Spleen (tissue), 11 donors: ENCODE results near the gene CYP4Z1. TPM values are rescaled to one million over a fixed set of nuclear protein-coding genes. Genes with fewer than 3 reads are reported as not detected.
"Not testable (repeated sequence)": the region's sequence is repeated elsewhere in the genome, so short reads cannot be mapped to it uniquely, and the experiment has no call there.

Experiments
- DNase-seq: peaks from one replicate; pipeline ENCODE4 v3.0.0-alpha.2; 2020
- H3K27ac ChIP-seq, 8 donors: fragments of 200-600 bp; sonication (generic) in 7 of 8; 1 replicate in 4 of 8; 2 replicates in 4 of 8; pipeline versions ENCODE4 v1.5.0 to v1.8.0; 2016 to 2021; ENCODE audit warnings: inconsistent platforms in 4 of 8, mild to moderate bottlenecking in 4 of 8, moderate library complexity in 1 of 8
- H3K27me3 ChIP-seq, 7 donors: fragments of 200-600 bp; sonication (generic) in 6 of 7; replicated peaks in 1 of 7; 1 replicate in 4 of 7; 2 replicates in 3 of 7; pipeline versions ENCODE4 v1.5.0 to v1.8.0; 2016 to 2021; ENCODE audit warnings: inconsistent platforms in 3 of 7, mild to moderate bottlenecking in 1 of 7
- H3K36me3 ChIP-seq, 6 donors: fragments of 200-600 bp; sonication (generic) in 5 of 6; 1 replicate in 4 of 6; 2 replicates in 2 of 6; pipeline versions ENCODE4 v1.5.0 to v1.8.0; 2016 to 2021; ENCODE audit warnings: inconsistent platforms in 2 of 6
- H3K4me1 ChIP-seq, 6 donors: fragments of 200-600 bp; sonication (generic) in 5 of 6; 1 replicate in 3 of 6; 2 replicates in 3 of 6; pipeline versions ENCODE4 v1.5.0 to v1.8.0; 2016 to 2021; ENCODE audit warnings: inconsistent platforms in 3 of 6
- H3K4me3 ChIP-seq, 8 donors: fragments of 200-600 bp; sonication (generic) in 7 of 8; 1 replicate in 4 of 8; 2 replicates in 4 of 8; pipeline versions ENCODE4 v1.5.0 to v1.8.0; 2016 to 2021; ENCODE audit warnings: inconsistent platforms in 4 of 8, mild to moderate bottlenecking in 4 of 8, moderate library complexity in 2 of 8
- H3K9me3 ChIP-seq, 8 donors: fragments of 200-600 bp; sonication (generic) in 7 of 8; 1 replicate in 4 of 8; 2 replicates in 4 of 8; pipeline versions ENCODE4 v1.5.0 to v1.8.0; 2016 to 2021; ENCODE audit warnings: inconsistent platforms in 4 of 8
- POLR2A ChIP-seq, 3 donors: fragments of 450-650 bp; IDR thresholded peaks; one replicate each; pipeline ENCODE4 v1.5.1; 2017; ENCODE audit warnings: antibody characterized with exemption in 3 of 3, mild to moderate bottlenecking in 1 of 3
- POLR2AphosphoS5 ChIP-seq, 3 donors: sonication (generic); formaldehyde crosslinking; IDR thresholded peaks; one replicate each; pipeline ENCODE4 v1.5.1; 2017; ENCODE audit warnings: antibody characterized with exemption in 3 of 3
- WGBS, 5 donors: extraction: QIAGEN DNeasy Blood & Tissue Kit in 3 of 5; methylation state at CpG; one replicate each; pipeline versions ENCODE4 v1.1.5 to v1.1.7; 2013 to 2018; 5-methylcytosine and 5-hydroxymethylcytosine counted together
- intact Hi-C: fragments of 100-400 bp; cut with DNase I; formaldehyde crosslinking; loops from one replicate; pipeline ENCODE4 v1.15.0; 2023; ENCODE audit warnings: low total_unique reads
- polyA plus RNA-seq, 3 donors: library from polyadenylated mRNA; stranded (reverse); fragments of 200-250 nt; gene quantifications; one replicate each; pipeline ENCODE4 v1.2.1, GENCODE V29; 2013
- total RNA-seq, 7 donors: library from RNA; depleted of rRNA in 3 of 7; stranded (reverse); fragments of >200 nt in 3 of 7; fragmentation: NEBNext Ultra II Directional in 4 of 7; extraction: Animal tissue kit (Norgen Biotek cat#: 25700) in 4 of 7; gene quantifications; one replicate each; pipeline versions ENCODE4 v1.1.0 to v1.2.1, GENCODE V29; 2016 to 2021
- TF ChIP-seq, protein P1 (sequence below), 11 experiments: fragments of 200-600 bp in 7 of 11; fragments of 450-650 bp in 4 of 11; sonication (generic) in 4 of 11; IDR thresholded peaks in 8 of 11; conservative IDR thresholded peaks in 3 of 11; 1 replicate in 7 of 11; 2 replicates in 4 of 11; pipeline versions ENCODE4 v1.4.0 to v1.8.0; 2016 to 2021; ENCODE audit warnings: antibody characterized with exemption in 11 of 11, inconsistent platforms in 4 of 11, mild to moderate bottlenecking in 1 of 11
- donor health status: healthy with polysubstance abuse.
- donor health status: DM: no; HTN: no; CAD: no; lungs with moderate emphysema.
- donor health status: DM: no; HTN: no; CAD: no.
- donor health status: Bipolar disorder and iron deficiency.
- donor health status: healthy.
- donor health status: DM: no; HTN: no; CAD: no.
- donor health status: DM: yes; HTN: yes; CAD: no.

The CYP4Z1 gene
- total and polyA plus RNA-seq, 10 donors: 0.03 to 0.24 TPM; not detected in 8

GRCh38 chr1:47104816-47105215 lies 37.8 kb downstream of the CYP4Z1 start:
- Histone ChIP-seq H3K4me1 (no peaks in the 10 kb centered on the region), H3K27me3 (no peaks in the 10 kb centered on the region), H3K27ac (no peak overlapping the region), H3K36me3 (no peaks in the 10 kb centered on the region), H3K9me3 (peaks cover 5 to 33% (median 25%) of the 10 kb centered on the region in 8 donors), H3K4me3 (no peak overlapping the region)
- intact Hi-C loops: no loop called here
- no peak for DNase-seq
- 80 to 100% (median 95%) methylated on average over 2 to 3 of the region's 3 CpGs for WGBS, 5 donors
- TF ChIP-seq POLR2AphosphoS5 (IDR thresholded peaks at IDR 0.05) (no peak), POLR2A (IDR thresholded peaks at IDR 0.05) (no peak)
- TF ChIP-seq, protein P1, sequence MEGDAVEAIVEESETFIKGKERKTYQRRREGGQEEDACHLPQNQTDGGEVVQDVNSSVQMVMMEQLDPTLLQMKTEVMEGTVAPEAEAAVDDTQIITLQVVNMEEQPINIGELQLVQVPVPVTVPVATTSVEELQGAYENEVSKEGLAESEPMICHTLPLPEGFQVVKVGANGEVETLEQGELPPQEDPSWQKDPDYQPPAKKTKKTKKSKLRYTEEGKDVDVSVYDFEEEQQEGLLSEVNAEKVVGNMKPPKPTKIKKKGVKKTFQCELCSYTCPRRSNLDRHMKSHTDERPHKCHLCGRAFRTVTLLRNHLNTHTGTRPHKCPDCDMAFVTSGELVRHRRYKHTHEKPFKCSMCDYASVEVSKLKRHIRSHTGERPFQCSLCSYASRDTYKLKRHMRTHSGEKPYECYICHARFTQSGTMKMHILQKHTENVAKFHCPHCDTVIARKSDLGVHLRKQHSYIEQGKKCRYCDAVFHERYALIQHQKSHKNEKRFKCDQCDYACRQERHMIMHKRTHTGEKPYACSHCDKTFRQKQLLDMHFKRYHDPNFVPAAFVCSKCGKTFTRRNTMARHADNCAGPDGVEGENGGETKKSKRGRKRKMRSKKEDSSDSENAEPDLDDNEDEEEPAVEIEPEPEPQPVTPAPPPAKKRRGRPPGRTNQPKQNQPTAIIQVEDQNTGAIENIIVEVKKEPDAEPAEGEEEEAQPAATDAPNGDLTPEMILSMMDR (IDR thresholded peaks at IDR 0.05 in 8 of 11, conservative IDR thresholded peaks at IDR 0.05 in 3 of 11): no peak

DNA sequence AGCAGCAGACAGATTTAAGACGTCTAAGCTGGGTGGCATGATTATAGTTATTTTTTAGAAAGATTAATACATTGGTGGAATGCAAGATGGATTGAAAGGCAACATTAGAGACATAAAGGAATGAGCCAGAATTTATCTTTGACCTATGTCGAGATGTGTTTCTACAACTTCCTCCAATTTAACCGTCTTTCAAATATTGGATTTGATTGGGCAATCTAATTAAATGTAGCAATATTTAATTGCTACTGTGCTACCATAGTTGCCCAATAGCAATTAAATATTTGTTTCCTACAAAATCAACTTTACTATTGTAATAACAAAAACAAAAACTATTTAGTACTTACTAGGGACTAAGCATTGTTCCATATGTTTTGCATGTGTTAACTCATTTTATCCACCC lies 39.8 kb downstream of the CYP4Z1 start:
- TF ChIP-seq POLR2AphosphoS5 (IDR thresholded peaks at IDR 0.05): no peak
- TF ChIP-seq, protein P1 (IDR thresholded peaks at IDR 0.05 in 8 of 11, conservative IDR thresholded peaks at IDR 0.05 in 3 of 11): no peak
- no peak for TF ChIP-seq POLR2A (IDR thresholded peaks at IDR 0.05)
- no peaks in the 10 kb centered on the region for H3K4me1 ChIP-seq
- intact Hi-C loops: no loop called here
- no peak for DNase-seq
- no peak overlapping the region for H3K4me3 ChIP-seq
- H3K27me3 ChIP-seq: peaks cover 0 to 5% (median 0%) of the 10 kb centered on the region in 7 donors
- 77 to 94% (median 88%) methylated on average over 3 of the region's 3 CpGs for WGBS, 5 donors
- peaks cover 5 to 25% (median 21%) of the 10 kb centered on the region in 8 donors for H3K9me3 ChIP-seq
- H3K27ac ChIP-seq: no peak overlapping the region
- H3K36me3 ChIP-seq: no peaks in the 10 kb centered on the region

DNA sequence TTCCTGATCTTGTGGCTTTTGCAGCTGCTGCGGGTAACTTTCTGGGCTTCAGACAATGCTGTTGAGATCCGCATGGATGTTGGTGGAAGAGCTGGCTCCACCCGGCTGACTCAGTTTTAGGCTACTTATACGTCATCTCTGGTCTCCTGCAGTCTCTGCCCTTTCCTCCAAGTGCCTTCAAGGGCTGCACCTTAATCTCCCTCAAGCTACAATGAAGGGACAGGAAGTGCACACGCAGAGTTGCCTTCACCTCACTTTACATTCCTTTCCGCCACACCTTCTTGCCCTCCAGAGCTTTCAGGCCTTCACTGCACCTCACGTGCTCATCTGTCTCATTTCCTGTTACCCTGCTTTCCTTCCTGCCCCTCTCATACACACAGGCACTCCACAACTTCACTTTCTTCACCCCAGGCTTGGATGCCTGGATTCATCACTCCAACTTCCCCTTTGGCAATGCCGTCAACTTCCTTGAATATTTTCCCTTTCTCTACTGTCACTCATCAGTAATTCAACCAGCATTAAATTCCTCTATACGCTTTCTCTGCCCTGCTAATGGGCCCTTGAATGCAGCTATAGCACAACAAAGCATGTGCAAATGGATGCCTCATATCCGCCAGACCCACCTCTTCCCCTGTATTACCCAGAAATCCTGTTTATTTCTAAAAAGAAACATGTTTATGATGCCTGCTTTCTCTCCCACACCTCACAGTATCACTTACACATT lies 41.0 kb downstream of the CYP4Z1 start:
- WGBS, 5 donors: 37 to 54% (median 50%) methylated on average over 7 to 10 of the region's 10 CpGs
- H3K4me3 ChIP-seq, H3K4me1 ChIP-seq, H3K36me3 ChIP-seq, DNase-seq, H3K27me3 ChIP-seq, intact Hi-C loops: not testable (repeated sequence)
- Histone ChIP-seq H3K27ac (peak overlapping the region in 1 of 8 donors; percentile 4), H3K9me3 (peaks cover under 1 to 12% (median 10%) of the 10 kb centered on the region in 8 donors)

DNA sequence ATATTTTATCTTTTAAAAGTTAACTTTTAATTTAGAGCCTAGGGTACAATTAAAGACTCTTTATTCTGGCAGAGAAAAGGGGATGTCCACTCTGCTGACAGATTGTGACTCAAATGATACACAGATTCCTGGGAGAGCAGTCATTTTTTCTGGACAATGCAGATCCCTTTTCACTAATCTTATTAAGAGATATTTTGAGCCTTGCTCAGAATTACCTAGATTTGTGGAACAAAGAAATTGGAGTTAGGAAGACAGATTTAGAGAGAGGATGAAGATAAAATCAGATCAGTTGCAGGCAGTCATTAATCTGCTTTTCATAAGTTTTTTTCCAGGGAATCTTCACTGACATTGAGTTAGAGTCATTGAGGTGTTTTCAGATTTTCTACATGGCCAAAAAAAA lies 42.5 kb downstream of the CYP4Z1 start:
- H3K36me3 ChIP-seq, H3K27me3 ChIP-seq, H3K4me3 ChIP-seq, H3K27ac ChIP-seq, DNase-seq, H3K4me1 ChIP-seq, H3K9me3 ChIP-seq, intact Hi-C loops: not testable (repeated sequence)

GRCh38 chr1:47113178-47113577 lies 46.1 kb downstream of the CYP4Z1 start:
- H3K4me3 ChIP-seq: no peak overlapping the region
- H3K27ac ChIP-seq: no peak overlapping the region
- 81 to 89% (median 87%) methylated on average over 4 of the region's 4 CpGs for WGBS, 5 donors
- H3K4me1 ChIP-seq: no peaks in the 10 kb centered on the region
- H3K9me3 ChIP-seq: no peaks in the 10 kb centered on the region
- TF ChIP-seq POLR2A (IDR thresholded peaks at IDR 0.05): no peak
- TF ChIP-seq, protein P1 (IDR thresholded peaks at IDR 0.05 in 8 of 11, conservative IDR thresholded peaks at IDR 0.05 in 3 of 11): no peak
- TF ChIP-seq POLR2AphosphoS5 (IDR thresholded peaks at IDR 0.05): no peak
- H3K36me3 ChIP-seq: no peaks in the 10 kb centered on the region
- intact Hi-C loops: no loop called here
- H3K27me3 ChIP-seq: peaks cover 0 to 5% (median 0%) of the 10 kb centered on the region in 7 donors
- DNase-seq: no peak

GRCh38 chr1:47121039-47121438 lies 54.0 kb downstream of the CYP4Z1 start:
- H3K4me3 ChIP-seq, DNase-seq, intact Hi-C loops, H3K36me3 ChIP-seq, H3K27me3 ChIP-seq, H3K4me1 ChIP-seq, H3K27ac ChIP-seq: not testable (repeated sequence)
- H3K9me3 ChIP-seq: peaks cover 0 to 10% (median 2%) of the 10 kb centered on the region in 8 donors
- WGBS, 5 donors: 77 to 93% (median 84%) methylated on average over 1 of the region's 1 CpG

- H3K4me1 ChIP-seq, H3K27me3 ChIP-seq, DNase-seq, H3K36me3 ChIP-seq, H3K4me3 ChIP-seq, intact Hi-C loops, H3K27ac ChIP-seq: not testable (repeated sequence)
- H3K9me3 ChIP-seq: peaks cover 0 to 10% (median 2%) of the 10 kb centered on the region in 8 donors
Measured at GRCh38 chr1:47124834-47125233, 57.8 kb downstream of the CYP4Z1 start.

DNA sequence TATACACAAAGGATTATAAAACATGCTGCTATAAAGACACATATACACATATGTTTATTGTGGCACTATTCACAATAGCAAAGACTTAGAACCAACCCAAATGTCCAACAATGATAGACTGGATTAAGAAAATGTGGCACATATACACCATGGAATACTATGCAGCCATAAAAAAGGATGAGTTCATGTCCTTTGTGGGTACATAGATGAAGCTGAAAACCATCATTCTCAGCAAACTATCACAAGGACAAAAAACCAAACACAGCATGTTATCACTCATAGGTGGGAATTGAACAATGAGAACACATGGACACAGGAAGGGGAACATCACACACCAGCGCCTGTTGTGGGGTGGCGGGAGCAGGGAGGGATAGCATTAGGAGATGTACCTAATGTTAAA lies 60.0 kb downstream of the CYP4Z1 start:
- H3K36me3 ChIP-seq, intact Hi-C loops, H3K9me3 ChIP-seq, H3K27me3 ChIP-seq, DNase-seq, H3K4me3 ChIP-seq, H3K4me1 ChIP-seq, H3K27ac ChIP-seq: not testable (repeated sequence)
- WGBS, 5 donors: 89 to 96% (median 95%) methylated on average over 2 of the region's 2 CpGs
